ENCODE results near the gene PRKCA.

DNA sequence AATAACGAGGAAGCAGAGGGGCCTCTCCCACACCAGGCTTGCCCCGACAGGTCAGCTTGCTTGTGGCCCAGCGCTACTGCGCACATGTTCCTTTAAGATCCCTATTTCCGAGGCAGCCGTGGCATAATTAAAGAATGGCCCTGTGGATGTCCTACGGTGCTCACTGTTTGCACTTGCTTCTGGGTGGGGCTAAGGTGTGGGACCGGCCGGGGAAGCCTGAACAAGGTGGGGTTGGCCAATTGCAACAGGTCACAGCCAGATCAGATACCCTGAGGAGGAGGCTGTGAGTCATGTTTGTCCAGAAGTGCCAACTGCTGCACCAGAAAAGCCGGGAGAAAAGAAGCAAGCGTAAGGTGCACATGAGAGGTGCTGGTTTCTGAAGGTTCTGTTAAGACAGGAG, 374.0 kb downstream of the PRKCA start:
- TF ChIP-seq, protein P1, sequence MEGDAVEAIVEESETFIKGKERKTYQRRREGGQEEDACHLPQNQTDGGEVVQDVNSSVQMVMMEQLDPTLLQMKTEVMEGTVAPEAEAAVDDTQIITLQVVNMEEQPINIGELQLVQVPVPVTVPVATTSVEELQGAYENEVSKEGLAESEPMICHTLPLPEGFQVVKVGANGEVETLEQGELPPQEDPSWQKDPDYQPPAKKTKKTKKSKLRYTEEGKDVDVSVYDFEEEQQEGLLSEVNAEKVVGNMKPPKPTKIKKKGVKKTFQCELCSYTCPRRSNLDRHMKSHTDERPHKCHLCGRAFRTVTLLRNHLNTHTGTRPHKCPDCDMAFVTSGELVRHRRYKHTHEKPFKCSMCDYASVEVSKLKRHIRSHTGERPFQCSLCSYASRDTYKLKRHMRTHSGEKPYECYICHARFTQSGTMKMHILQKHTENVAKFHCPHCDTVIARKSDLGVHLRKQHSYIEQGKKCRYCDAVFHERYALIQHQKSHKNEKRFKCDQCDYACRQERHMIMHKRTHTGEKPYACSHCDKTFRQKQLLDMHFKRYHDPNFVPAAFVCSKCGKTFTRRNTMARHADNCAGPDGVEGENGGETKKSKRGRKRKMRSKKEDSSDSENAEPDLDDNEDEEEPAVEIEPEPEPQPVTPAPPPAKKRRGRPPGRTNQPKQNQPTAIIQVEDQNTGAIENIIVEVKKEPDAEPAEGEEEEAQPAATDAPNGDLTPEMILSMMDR (IDR thresholded peaks at IDR 0.05), result no peak
- TF ChIP-seq POLR2A (IDR thresholded peaks at IDR 0.05), result no peak
- TF ChIP-seq POLR2AphosphoS5 (IDR thresholded peaks at IDR 0.05), result no peak
- TF ChIP-seq EP300 (IDR thresholded peaks at IDR 0.05), result no peak

Data from gastroesophageal sphincter (tissue), 3 donors.